Mesenteric fat pad (tissue), 1 donor: ENCODE data around the gene POLR1D. TPM values are rescaled to one million over a fixed set of nuclear protein-coding genes. Genes with fewer than 3 reads are reported as not detected.

ENCODE experiments used
- DNase-seq: peaks from one replicate; pipeline ENCODE4 v3.0.0-alpha.2; 2020; ENCODE audit warnings: low spot score
- long read RNA-seq: library from polyadenylated mRNA; unstranded; transcript quantifications from one replicate; pipeline ENCODE4 v2.0.0, GENCODE V29; 2020
- total RNA-seq: library from RNA; stranded (reverse); fragmentation: NEBNext Ultra II Directional; extraction: Animal tissue kit (Norgen Biotek cat#: 25700); gene quantifications from one replicate; pipeline ENCODE4 v1.2.1, GENCODE V29; 2021
- donor health status: DM: yes; HTN: yes; CAD: no.

POLR1D gene
- 63.0 TPM for total RNA-seq
- long read RNA-seq, transcript POLR1D-201 (2 exons, 1,166 nt): minor isoform, 8 of 88 reads
- long read RNA-seq, transcript POLR1D-203 (3 exons, 2,036 nt): major isoform, 75 of 88 reads
- long read RNA-seq, partial matches to known transcripts: 0 of 88 reads
- long read RNA-seq, other reads (novel, unspliced or antisense): 2 of 88 reads

GRCh38 chr13:27621366-27622101 lies at the start of gene POLR1D:
POLR1D (plus strand) TSS chr13:27621892; CDS start chr13:27621984, 92 bp downstream.
- DNase-seq: peak; percentile 94

GRCh38 chr13:27572234-27572901 lies 49.3 kb upstream of the POLR1D start:
- DNase-seq: no peak

- DNase-seq: no peak
Measured at GRCh38 chr13:27573265-27573664, 48.4 kb upstream of the POLR1D start.

GRCh38 chr13:27574661-27575060 lies 47.0 kb upstream of the POLR1D start:
- DNase-seq: no peak

- DNase-seq: no peak
Measured at GRCh38 chr13:27578121-27579030, 43.3 kb upstream of the POLR1D start.

- DNase-seq: no peak
Measured at GRCh38 chr13:27583645-27584044, 38.0 kb upstream of the POLR1D start.

GRCh38 chr13:27587095-27587746 lies 34.5 kb upstream of the POLR1D start:
- no peak for DNase-seq

GRCh38 chr13:27588405-27588804 lies 33.3 kb upstream of the POLR1D start:
- no peak for DNase-seq

GRCh38 chr13:27592865-27593264 lies 28.8 kb upstream of the POLR1D start:
- DNase-seq: no peak

- no peak for DNase-seq
Measured at GRCh38 chr13:27593267-27593666, 28.4 kb upstream of the POLR1D start.

- DNase-seq: no peak
Measured at GRCh38 chr13:27595055-27595811, 26.5 kb upstream of the POLR1D start.

- no peak for DNase-seq
Measured at GRCh38 chr13:27599096-27599495, 22.6 kb upstream of the POLR1D start.

- no peak for DNase-seq
Measured at GRCh38 chr13:27599845-27600553, 21.7 kb upstream of the POLR1D start.

GRCh38 chr13:27600711-27601110 lies 21.0 kb upstream of the POLR1D start:
- no peak for DNase-seq

GRCh38 chr13:27601208-27601607 lies 20.5 kb upstream of the POLR1D start:
- no peak for DNase-seq

GRCh38 chr13:27601803-27602202 lies 19.9 kb upstream of the POLR1D start:
- no peak for DNase-seq

GRCh38 chr13:27605099-27605498 lies 16.6 kb upstream of the POLR1D start:
- DNase-seq: no peak

GRCh38 chr13:27605610-27606200 lies 16.0 kb upstream of the POLR1D start:
- no peak for DNase-seq

GRCh38 chr13:27607125-27607524 lies 14.6 kb upstream of the POLR1D start:
- DNase-seq: no peak
